A673 (cell line): ENCODE measurements around the gene RHBDF2. TPM values are rescaled to one million over a fixed set of nuclear protein-coding genes. Genes with fewer than 3 reads are reported as not detected.

Experiments used
- BruUV-seq: library from RNA; stranded (reverse); fragments of 400-500 nt; replicated peaks from 2 replicates; lab custom pipeline; 2021; lab: Mats Ljungman, UMichigan
- CTCF ChIA-PET: fragments of 300-600 bp; sonication (Branson Sonifier 250); formaldehyde crosslinking; loops from one replicate; lab custom pipeline; 2022; ENCODE audit warnings: antibody characterized with exemption; lab: Charles Lee
- POLR2A ChIA-PET: fragments of 300-600 bp; sonication (Branson Sonifier 250); formaldehyde crosslinking; loops from one replicate; lab custom pipeline; 2022; ENCODE audit warnings: antibody characterized with exemption; ENCODE audit not compliant: low non-redundant PET; lab: Charles Lee
- DNase-seq: peaks from one replicate; pipeline ENCODE4 v3.0.0-alpha.2; 2015; ENCODE audit warnings: low spot score
- H3K27ac ChIP-seq: fragments of 200-600 bp; sonication (generic); 2 replicates; pipeline ENCODE4 v1.5.1; 2016; ENCODE audit warnings: mixed run types, low read depth, mild to moderate bottlenecking, mixed read lengths, antibody characterized with exemption, low read length; ENCODE audit not compliant: poor library complexity, severe bottlenecking
- H3K27me3 ChIP-seq: fragments of 200-600 bp; sonication (generic); replicated peaks from 2 replicates; pipeline ENCODE4 v1.6.1; 2017; ENCODE audit warnings: mixed run types, low read depth, mild to moderate bottlenecking, mixed read lengths, antibody characterized with exemption, low read length; ENCODE audit not compliant: insufficient read depth, poor library complexity
- H3K36me3 ChIP-seq: fragments of 200-600 bp; sonication (generic); 2 replicates; pipeline ENCODE4 v1.6.1; 2016; ENCODE audit warnings: mixed run types, mild to moderate bottlenecking, mixed read lengths, antibody characterized with exemption, low read length; ENCODE audit not compliant: insufficient read depth, poor library complexity, severe bottlenecking
- H3K4me1 ChIP-seq: fragments of 200-600 bp; sonication (generic); 2 replicates; pipeline ENCODE4 v1.6.1; 2017; ENCODE audit warnings: mixed run types, mild to moderate bottlenecking, mixed read lengths, antibody characterized with exemption, low read length; ENCODE audit not compliant: insufficient read depth, poor library complexity, severe bottlenecking
- H3K4me3 ChIP-seq: fragments of 200-600 bp; sonication (generic); 2 replicates; pipeline ENCODE4 v1.5.1; 2016; ENCODE audit warnings: low read depth, mixed run types, mild to moderate bottlenecking, mixed read lengths, low read length; ENCODE audit not compliant: poor library complexity, severe bottlenecking
- H3K9me3 ChIP-seq: fragments of 200-600 bp; sonication (generic); 2 replicates; pipeline ENCODE4 v1.6.1; 2016; ENCODE audit warnings: mixed run types, low read depth, mild to moderate bottlenecking, mixed read lengths, antibody characterized with exemption, low read length; ENCODE audit not compliant: poor library complexity, severe bottlenecking
- CTCF ChIP-seq: fragments of 300-800, 200-600 bp; sonication (generic); conservative IDR thresholded peaks from 2 replicates; pipeline ENCODE4 v1.5.1; 2017; ENCODE audit warnings: low read depth, mild to moderate bottlenecking, antibody characterized with exemption, low read length, moderate library complexity, mixed read lengths
- EZH2 ChIP-seq: fragments of 200-600 bp; sonication (generic); IDR thresholded peaks from 2 replicates; pipeline ENCODE4 v1.6.1; 2017; ENCODE audit warnings: borderline replicate concordance, low read depth, mild to moderate bottlenecking, mixed read lengths, antibody characterized with exemption, low read length; ENCODE audit not compliant: poor library complexity, severe bottlenecking
- intact Hi-C: fragments of 100-400 bp; cut with micrococcal nuclease; formaldehyde crosslinking; loops from one replicate; pipeline ENCODE4 v1.10.0; 2022; ENCODE audit not compliant: unreplicated experiment
- total RNA-seq: library from RNA; stranded (reverse); gene quantifications from 2 replicates; pipeline ENCODE4 v1.2.3, GENCODE V29; 2021

The RHBDF2 gene
- total RNA-seq, 1 experiment from 2014 or later: 20.4 TPM

- H3K4me3 ChIP-seq: no peak overlapping the region
- H3K36me3 ChIP-seq: no peaks in the 10 kb centered on the region
- ChIA-PET POLR2A (interaction anchor here (0.6 kb wide), 1 partner anchor 95 kb away, joined by 4 read pairs; no protein-coding TSS in a partner anchor), CTCF (interaction anchor here (1.1 kb wide), 1 partner anchor 48 kb away, joined by 3 read pairs; no protein-coding TSS in a partner anchor)
- intact Hi-C loops: no loop called here
- no peak overlapping the region for H3K27ac ChIP-seq
- H3K9me3 ChIP-seq: no peaks in the 10 kb centered on the region
- BruUV-seq: no TSS peak
- TF ChIP-seq EZH2 (no peak), CTCF (no peak)
- no peaks in the 10 kb centered on the region for H3K27me3 ChIP-seq
- H3K4me1 ChIP-seq: peaks cover 10% of the 10 kb centered on the region
- no peak for DNase-seq
Measured at GRCh38 chr17:76462556-76463290, 38.5 kb downstream of the RHBDF2 start.

GRCh38 chr17:76461765-76462555 lies 39.3 kb downstream of the RHBDF2 start:
- no peaks in the 10 kb centered on the region for H3K36me3 ChIP-seq
- H3K27ac ChIP-seq: no peak overlapping the region
- ChIA-PET POLR2A (interaction anchor here (0.6 kb wide), 1 partner anchor 95 kb away, joined by 4 read pairs; no protein-coding TSS in a partner anchor), CTCF (interaction anchor here (1.1 kb wide), 1 partner anchor 49 kb away, joined by 3 read pairs; no protein-coding TSS in a partner anchor)
- no peak for TF ChIP-seq EZH2
- peaks cover 4% of the 10 kb centered on the region for H3K4me1 ChIP-seq
- no TSS peak for BruUV-seq
- DNase-seq: no peak
- no peaks in the 10 kb centered on the region for H3K9me3 ChIP-seq
- intact Hi-C loops: no loop called here
- no peak overlapping the region for H3K4me3 ChIP-seq
- no peaks in the 10 kb centered on the region for H3K27me3 ChIP-seq

GRCh38 chr17:76459674-76460073 lies 41.5 kb downstream of the RHBDF2 start:
- Histone ChIP-seq H3K27ac (no peak overlapping the region), H3K27me3 (no peaks in the 10 kb centered on the region), H3K9me3 (no peaks in the 10 kb centered on the region), H3K4me1 (no peaks in the 10 kb centered on the region), H3K36me3 (no peaks in the 10 kb centered on the region), H3K4me3 (no peak overlapping the region)
- TF ChIP-seq CTCF (no peak), EZH2 (no peak)
- DNase-seq: no peak
- POLR2A ChIA-PET: no interaction called here
- BruUV-seq: no TSS peak
- CTCF ChIA-PET: interaction anchor here (1.0 to 1.5 kb wide), 2 partner anchors 38 to 44 kb away, joined by 3 to 4 read pairs; no protein-coding TSS in a partner anchor
- intact Hi-C loops: no loop called here
